Cardiac muscle cell (in vitro differentiated cells and primary cell): Measurements from ENCODE around the gene STPG2. TPM values are rescaled to one million over a fixed set of nuclear protein-coding genes. Genes with fewer than 3 reads are reported as not detected.

ENCODE experiments used
- DNase-seq, 2 donors: peaks; one replicate each; pipeline versions ENCODE4 v3.0.0 to v3.0.0-alpha.2; 2010 to 2017; ENCODE audit warnings: low read depth in 1 of 2, low spot score in 1 of 2
- H3K27ac ChIP-seq: fragments of 200-600 bp; sonication (generic); 2 replicates; pipeline ENCODE4 v1.5.1; 2016
- H3K27me3 ChIP-seq: fragments of 200-600 bp; sonication (generic); 2 replicates; pipeline ENCODE4 v1.6.0; 2016; ENCODE audit warnings: control low read depth
- H3K36me3 ChIP-seq: fragments of 200-600 bp; sonication (generic); 2 replicates; pipeline ENCODE4 v1.5.1; 2016; ENCODE audit warnings: control low read depth
- H3K4me1 ChIP-seq: fragments of 200-600 bp; sonication (generic); 2 replicates; pipeline ENCODE4 v1.8.1; 2017; ENCODE audit warnings: low read depth, mild to moderate bottlenecking, mixed run types
- H3K4me3 ChIP-seq: fragments of 200-600 bp; sonication (generic); 2 replicates; pipeline ENCODE4 v1.5.1; 2016; ENCODE audit warnings: mild to moderate bottlenecking
- H3K9me3 ChIP-seq: fragments of 200-600 bp; sonication (generic); 2 replicates; pipeline ENCODE4 v1.5.1; 2017; ENCODE audit warnings: low read depth, mild to moderate bottlenecking, control low read depth
- polyA plus RNA-seq: library from polyadenylated mRNA; unstranded; fragments of >200 nt; fragmentation: Nextera tagmentation; extraction: Ambion mirVana; gene quantifications from 2 replicates; pipeline ENCODE4 v1.2.1, GENCODE V29; 2016
- total RNA-seq: library from RNA; depleted of rRNA; stranded (reverse); fragments of >200 nt; gene quantifications from 2 replicates; pipeline ENCODE4 v1.2.3, GENCODE V29; 2016
- TF ChIP-seq, protein P1 (sequence below): IDR thresholded peaks from 2 replicates; pipeline ENCODE4 v1.5.1; 2012; ENCODE audit warnings: low read depth, mild to moderate bottlenecking, low read length

Gene STPG2
- total and polyA plus RNA-seq, 2 experiments from 2014 or later, result 0.20 to 0.30 TPM

- no peak overlapping the region for H3K4me3 ChIP-seq
- no peaks in the 10 kb centered on the region for H3K9me3 ChIP-seq
- no peaks in the 10 kb centered on the region for H3K4me1 ChIP-seq
- no peak for DNase-seq
- TF ChIP-seq, protein P1, sequence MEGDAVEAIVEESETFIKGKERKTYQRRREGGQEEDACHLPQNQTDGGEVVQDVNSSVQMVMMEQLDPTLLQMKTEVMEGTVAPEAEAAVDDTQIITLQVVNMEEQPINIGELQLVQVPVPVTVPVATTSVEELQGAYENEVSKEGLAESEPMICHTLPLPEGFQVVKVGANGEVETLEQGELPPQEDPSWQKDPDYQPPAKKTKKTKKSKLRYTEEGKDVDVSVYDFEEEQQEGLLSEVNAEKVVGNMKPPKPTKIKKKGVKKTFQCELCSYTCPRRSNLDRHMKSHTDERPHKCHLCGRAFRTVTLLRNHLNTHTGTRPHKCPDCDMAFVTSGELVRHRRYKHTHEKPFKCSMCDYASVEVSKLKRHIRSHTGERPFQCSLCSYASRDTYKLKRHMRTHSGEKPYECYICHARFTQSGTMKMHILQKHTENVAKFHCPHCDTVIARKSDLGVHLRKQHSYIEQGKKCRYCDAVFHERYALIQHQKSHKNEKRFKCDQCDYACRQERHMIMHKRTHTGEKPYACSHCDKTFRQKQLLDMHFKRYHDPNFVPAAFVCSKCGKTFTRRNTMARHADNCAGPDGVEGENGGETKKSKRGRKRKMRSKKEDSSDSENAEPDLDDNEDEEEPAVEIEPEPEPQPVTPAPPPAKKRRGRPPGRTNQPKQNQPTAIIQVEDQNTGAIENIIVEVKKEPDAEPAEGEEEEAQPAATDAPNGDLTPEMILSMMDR, result no peak
- no peaks in the 10 kb centered on the region for H3K27me3 ChIP-seq
- no peaks in the 10 kb centered on the region for H3K36me3 ChIP-seq
- no peak overlapping the region for H3K27ac ChIP-seq
These were observed 472.5 kb downstream of the STPG2 start for GRCh38 chr4:97670703-97671269.

DNA sequence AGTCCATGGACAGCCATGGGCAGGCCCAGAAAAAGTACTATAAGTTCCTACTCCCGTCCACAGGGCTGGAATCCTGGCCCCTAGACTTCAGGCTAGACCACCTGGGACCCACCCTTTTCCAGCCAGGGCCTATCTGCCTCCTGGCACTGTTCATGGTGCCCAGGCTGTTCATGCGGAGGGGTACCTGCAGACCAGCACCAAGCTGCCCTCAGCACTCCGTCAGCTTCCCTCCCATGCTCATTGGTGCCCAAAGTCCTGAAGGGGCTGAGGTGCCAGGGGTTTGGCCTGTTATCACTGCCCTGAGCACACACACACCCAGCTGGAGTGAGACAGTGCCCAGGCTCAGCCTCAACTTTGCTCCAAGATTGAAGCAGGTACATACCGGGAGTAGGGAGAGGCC, 477.7 kb downstream of the STPG2 start:
- no peak for DNase-seq
- TF ChIP-seq, protein P1, result no peak
- no peak overlapping the region for H3K27ac ChIP-seq

GRCh38 chr4:97664741-97665140, 478.5 kb downstream of the STPG2 start:
- Histone ChIP-seq H3K9me3 (no peaks in the 10 kb centered on the region), H3K4me3 (no peak overlapping the region), H3K4me1 (no peaks in the 10 kb centered on the region), H3K27me3 (no peaks in the 10 kb centered on the region), H3K36me3 (no peaks in the 10 kb centered on the region), H3K27ac (no peak overlapping the region)
- TF ChIP-seq, protein P1, result no peak
- DNase-seq, result no peak

More for the DNA sequence above, 477.7 kb downstream of the STPG2 start:
- H3K4me3 ChIP-seq, result no peak overlapping the region
- H3K36me3 ChIP-seq, result no peaks in the 10 kb centered on the region
- no peaks in the 10 kb centered on the region for H3K4me1 ChIP-seq
- H3K9me3 ChIP-seq, result no peaks in the 10 kb centered on the region
- no peaks in the 10 kb centered on the region for H3K27me3 ChIP-seq

- TF ChIP-seq, protein P1, result no peak
- DNase-seq, result no peak
- Histone ChIP-seq H3K27ac (no peak overlapping the region), H3K36me3 (no peaks in the 10 kb centered on the region), H3K4me3 (no peak overlapping the region), H3K27me3 (no peaks in the 10 kb centered on the region), H3K4me1 (no peaks in the 10 kb centered on the region), H3K9me3 (no peaks in the 10 kb centered on the region)
These were observed 481.1 kb downstream of the STPG2 start for GRCh38 chr4:97662133-97662532.

DNA sequence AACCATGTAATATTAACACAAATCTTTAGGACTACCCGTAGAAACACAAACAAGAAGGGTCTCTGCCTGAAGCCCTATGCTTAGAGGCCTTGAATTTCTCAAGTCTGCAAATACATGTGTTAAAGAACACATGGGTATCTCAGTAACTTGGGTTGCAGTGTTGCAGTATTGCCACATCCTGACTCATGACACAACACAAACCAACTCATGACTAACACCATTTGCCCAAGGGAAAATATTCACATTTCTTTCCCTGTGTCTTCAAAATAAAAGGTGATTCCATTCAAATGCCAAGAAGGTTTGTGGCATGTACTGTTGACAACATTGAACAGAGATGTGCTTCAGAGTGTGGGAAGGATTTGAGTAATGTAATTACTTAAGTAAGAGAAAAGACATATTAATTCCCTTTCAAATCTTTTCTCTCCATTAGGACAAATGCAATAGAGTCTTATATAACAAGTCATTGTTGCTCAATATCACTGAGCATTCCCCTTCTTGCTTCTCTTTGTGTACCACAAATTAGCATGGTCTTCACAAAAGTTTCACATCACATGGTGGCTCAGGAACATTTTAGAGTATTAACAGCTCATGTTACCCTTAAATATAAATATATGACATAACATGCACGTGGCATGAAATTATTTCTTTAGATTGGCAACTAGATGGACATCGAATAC, 487.1 kb downstream of the STPG2 start:
- TF ChIP-seq, protein P1, result no peak

More for the DNA sequence above, 487.1 kb downstream of the STPG2 start:
- no peaks in the 10 kb centered on the region for H3K4me1 ChIP-seq
- peak in 1 of 2 donors; percentile 89 for DNase-seq
- no peak overlapping the region for H3K27ac ChIP-seq
- no peaks in the 10 kb centered on the region for H3K9me3 ChIP-seq
- no peak overlapping the region for H3K4me3 ChIP-seq
- H3K36me3 ChIP-seq, result no peaks in the 10 kb centered on the region
- H3K27me3 ChIP-seq, result no peaks in the 10 kb centered on the region
